HG03521 (cell line): ENCODE measurements around the gene KRT28.
A peak's percentile ranks its signal among the peaks of the same experiment; 100 is the strongest.
"Not testable (repeated sequence)": the region's sequence is repeated elsewhere in the genome, so short reads cannot be mapped to it uniquely, and the experiment has no call there.

Experiments
- ATAC-seq: cut with Tn5 transposase; IDR thresholded peaks from one replicate; pipeline ENCODE4 v1.9.1; 2021; ENCODE audit warnings: mild to moderate bottlenecking, moderate library complexity; ENCODE audit not compliant: unreplicated experiment

KRT28 gene

DNA sequence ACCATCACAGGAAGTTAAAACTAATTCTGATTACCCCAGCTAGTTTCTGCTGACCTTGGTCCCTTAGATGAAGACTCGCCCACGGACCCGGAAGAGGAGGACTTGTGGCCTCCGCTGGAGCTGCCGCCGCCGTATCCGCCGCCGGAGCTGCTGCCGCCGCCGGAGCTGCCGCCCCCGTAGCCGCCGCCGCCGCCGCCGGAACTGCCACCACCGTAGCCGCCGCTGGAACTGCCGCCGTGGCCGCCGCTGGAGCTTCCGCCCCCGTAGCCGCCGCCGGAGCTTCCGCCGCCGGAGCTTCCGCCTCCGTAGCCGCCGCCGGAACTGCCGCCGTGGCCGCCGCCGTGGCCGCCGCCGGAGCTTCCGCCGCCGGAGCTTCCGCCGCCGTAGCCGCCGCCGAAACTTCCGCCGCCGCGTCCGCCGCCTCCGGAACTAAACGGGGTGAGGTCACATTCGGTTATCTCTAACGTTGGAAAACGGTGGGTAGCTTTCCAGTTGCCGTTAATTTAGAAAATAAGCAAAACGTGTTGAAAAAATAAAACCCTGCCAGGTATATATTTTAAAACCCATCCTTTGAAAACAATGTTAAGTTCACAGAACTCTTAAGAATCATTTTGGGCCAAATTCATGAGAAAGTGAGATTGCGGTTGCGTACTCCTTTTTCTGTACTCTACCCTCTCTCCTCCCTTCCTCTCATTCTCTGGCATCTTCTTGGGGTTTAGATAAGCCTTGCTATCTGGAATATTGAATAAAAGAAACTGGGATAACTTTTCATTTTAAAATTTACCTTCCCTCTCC, 19.2 kb upstream of the KRT28 start:
- ATAC-seq, result peak; percentile 80

DNA sequence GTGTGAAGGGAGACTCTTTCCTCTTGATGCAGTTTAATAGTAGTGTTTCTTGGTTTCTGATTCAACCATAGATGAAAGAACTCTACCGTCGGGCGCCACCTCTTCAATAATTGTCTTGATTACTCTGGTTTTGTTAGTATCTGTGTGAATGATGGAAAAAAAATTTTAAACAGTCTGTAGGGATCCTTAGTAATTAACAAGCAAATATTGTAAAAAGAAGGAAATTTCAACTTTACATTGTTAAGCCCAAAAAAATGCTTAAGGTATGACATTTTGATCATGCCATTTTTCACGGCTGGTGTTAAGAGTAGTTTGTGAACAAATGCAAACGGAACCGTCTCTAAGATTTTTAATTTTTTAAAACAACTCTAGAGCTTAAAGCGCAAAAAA, 18.6 kb upstream of the KRT28 start:
- no peak for ATAC-seq

DNA sequence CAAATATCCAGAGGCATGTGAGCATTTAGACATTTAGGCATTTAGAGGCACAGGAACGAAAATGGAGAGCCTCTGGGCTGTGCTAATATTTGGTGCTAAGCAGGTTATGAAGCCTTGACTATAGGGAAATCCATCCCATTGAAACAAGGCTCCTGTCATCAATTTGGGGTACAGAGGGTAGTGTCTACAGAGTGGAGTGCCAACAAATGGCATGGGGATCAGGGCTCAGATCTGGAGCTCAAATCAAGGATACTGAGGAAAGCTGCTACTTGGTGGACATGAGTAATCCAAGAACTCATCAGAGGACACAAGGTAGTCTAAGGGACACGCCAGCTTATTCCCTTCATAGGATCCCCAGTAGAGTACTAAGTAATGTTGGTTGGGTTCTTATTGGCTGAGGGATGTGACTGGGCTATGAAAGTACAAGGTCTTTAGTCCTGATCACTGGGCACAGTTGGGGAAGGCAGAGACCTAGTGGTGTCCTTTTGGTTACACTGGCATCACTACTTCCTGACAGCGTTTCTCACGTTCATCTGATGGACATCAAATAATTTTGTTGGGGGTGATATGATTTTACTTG, 17.4 kb upstream of the KRT28 start:
- ATAC-seq, result no peak

DNA sequence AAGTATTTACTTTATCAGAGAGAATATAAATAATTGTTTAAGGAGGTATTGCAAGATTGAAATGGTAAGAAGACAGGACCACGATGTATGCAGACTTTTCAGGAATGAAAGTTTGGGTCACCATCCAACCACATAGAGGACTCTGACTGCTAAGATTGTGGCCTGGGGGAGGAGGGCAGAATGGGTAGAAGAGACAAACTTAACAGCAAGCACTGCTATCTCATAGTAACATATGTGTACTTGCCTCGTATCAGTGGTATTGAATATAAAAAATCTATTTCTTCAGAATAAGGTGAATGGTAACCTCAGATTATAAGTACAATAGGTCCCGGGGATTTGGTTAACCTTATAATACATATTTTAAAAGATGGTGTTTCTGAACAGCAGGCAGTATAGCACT, 16.8 kb upstream of the KRT28 start:
- ATAC-seq, result no peak

DNA sequence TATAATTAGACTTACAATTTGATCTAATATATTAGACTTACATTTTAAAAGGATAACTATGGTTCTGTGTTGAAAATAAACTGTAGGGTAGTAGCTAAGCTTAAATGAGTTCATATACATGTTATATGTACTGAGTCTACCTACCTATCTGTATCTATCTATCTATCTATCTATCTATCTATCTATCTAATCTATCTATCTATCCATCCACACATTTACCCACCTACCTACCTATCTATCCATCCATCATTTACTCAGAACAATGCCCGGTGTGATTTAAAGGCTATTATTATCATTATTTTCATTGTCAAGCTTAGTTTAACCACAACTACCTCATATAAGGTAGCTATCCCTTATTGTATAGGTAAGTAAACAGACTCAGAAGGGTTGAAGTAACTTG, 15.6 kb upstream of the KRT28 start:
- ATAC-seq, result no peak

DNA sequence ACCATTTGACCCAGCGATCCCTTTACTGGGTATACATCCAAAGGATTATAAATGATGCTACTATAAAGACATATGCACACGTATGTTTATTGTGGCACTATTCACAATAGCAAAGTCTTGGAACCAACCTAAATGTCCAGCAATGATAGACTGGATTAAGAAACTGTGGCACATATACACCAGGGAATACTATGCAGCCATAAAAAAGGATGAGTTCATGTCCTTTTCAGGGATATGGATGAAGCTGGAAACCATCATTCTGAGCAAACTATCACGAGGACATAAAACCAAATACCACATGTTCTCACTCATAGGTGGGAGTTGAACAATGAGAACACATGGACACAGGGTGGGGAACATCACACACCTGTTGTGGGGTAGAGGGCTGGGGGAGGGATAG, 14.9 kb upstream of the KRT28 start:
- ATAC-seq, result not testable (repeated sequence)

DNA sequence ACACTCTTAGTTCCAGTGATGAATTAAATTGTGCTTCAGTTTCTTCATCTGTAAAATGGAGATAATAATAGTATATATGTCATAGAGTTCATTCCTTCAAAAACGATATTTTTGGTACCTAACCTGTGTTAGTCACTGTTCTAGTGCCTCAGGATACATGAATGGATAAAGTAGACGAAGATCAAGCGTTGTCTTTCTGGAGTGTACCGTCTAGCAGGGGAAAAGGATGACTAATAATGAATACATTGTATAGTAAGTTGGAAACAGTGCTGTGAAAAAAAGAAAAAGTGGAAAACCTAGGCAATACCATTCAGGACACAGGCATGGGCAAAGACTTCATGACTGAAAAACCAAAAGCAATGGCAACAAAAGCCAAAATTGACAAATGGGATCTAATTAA, 14.0 kb upstream of the KRT28 start:
- ATAC-seq, result no peak

DNA sequence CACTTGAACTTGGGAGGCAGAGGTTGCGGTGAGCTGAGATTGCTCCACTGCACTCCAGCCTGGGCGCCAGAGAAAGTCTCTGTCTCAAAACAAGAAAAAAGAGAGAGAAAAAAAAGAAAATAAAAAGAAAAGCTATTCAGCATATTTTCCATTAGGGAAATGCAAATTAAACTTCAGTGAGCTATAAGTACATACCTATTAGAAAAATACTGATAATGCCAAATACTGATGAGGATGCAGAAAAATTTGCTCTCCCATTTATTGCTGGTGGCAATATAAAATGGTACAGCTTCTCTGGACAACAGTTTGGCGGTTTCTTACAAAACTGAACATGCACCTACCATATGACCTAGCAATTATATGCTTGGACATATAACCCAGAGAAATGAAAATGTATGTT, 12.9 kb upstream of the KRT28 start:
- ATAC-seq, result no peak

DNA sequence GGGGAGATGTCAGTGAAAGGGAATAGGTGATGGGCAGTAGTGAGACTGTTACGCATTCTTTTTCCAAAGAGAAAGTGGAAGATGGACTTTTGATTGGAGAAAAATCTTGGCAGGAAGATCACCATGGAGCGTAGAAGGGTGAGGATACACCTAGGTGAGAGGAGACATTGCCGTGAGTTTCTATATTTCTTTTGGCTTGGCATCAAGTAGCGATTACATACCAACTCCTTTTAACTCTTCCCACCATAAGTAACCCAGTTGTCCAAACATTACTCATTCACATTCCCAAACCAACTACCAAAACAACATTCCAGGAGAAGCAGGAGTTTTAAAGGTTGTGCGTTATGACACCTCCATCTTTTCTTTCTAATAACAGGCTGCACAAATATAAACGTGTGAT, 10.7 kb upstream of the KRT28 start:
- no peak for ATAC-seq

DNA sequence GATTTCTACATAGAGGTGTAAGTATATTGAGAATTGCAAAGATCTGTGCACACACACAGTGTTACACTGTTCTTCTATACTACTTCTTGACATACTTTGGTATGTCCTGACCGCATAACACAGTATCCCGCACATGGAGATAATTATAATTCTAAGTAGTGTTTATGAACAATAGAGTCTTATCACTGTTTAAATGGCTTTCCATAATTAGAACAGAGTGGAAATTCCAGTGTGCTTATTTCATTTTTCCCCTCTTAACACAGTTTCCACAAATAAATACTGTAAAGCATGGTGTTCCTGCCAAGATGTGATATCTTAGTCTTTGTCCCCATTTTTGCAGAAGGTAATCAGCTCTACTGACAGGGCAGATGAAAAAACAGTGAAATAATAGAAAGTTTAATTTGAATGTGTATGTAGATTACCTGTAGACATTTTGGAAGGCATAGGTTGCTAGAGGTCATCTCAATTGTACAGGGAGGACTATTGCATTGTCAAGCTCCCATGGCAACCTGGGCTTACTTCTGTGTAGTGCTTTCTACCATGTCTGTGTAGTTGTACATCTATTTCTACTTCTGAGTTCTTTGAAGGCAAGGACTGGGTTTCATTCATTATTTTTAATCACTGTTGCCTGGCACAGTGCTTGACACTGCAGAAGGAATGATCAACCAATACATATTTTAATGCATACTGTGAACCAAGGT, 10.1 kb upstream of the KRT28 start:
- no peak for ATAC-seq

DNA sequence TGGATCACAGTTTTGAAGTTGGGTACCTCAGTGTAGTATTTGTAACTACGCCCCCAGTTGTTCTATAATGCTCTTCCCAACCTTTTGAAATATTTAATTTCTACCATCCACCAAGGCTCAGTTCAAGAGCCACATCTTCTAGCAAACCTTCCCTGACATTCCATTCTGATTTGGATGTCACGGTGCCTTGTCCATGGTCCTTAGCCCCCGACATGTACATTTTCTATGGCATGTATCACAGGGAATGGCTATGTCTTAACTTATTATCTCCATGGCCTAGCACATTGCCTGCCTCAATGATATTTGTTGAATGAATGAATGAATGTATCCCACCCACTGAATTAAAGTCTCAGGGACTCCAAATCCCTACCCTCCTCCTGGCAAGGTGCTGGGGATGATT, 6.4 kb upstream of the KRT28 start:
- ATAC-seq, result no peak

DNA sequence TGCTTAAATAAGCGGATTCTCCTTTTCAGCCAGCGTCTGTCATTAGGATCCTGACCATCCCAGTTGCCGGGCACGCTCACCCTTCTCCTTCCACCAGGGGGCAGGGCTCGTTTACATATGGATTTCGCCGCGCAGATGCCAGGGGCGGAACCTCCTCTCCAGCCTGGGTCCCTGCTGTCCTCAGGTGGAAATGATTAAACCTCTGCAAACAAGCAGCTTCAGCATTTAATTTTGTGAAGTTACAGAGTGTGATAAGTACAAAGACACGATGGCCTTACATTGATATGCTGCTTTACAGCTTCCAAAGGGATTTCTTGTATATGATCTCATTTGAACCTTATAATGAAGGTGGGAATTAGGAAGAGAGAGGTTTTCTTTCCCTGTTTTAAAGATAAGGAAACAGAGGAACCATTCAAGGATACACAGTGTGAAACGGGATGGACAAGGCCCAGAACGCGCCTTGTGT, 3.9 kb upstream of the KRT28 start:
- ATAC-seq, result no peak

DNA sequence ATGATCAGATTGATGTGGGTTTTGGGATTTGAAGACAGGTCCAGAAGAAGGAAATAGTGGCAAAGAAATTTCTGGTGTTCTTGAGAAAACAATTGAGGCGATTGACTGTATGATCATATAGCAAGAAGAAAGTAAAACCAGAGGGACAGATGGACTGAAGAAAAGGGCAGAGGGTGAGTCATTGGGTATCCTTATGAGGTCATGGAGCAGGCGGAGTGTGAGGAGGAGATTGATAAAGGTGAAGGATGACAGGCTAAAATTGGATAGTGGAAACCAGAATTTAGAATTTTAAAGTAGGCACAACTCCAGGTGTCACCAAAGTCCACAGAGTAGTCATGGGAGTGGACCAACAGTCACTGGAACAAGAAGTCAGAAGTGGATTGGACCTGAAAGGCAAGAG, 1.4 kb upstream of the KRT28 start:
- ATAC-seq, result no peak

DNA sequence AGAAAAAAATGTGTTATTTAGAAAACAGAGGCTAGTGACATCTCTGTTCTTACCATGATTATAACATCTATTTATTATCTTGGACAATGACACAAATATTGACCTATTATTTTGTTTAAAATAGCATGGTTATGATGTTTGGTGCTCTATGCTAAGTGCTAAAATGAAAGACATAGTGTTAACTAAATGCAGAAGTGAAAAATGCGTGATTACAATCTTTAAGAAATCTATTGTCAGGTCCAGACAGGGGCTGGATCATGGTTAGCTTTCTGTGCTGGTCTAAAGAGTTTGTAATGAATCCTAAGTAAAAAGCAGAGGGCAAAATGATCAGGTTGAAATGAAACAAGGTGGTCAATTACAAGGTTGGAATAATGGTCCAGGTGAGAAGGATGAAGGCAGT, 622 bp upstream of the KRT28 start:
- ATAC-seq, result no peak

DNA sequence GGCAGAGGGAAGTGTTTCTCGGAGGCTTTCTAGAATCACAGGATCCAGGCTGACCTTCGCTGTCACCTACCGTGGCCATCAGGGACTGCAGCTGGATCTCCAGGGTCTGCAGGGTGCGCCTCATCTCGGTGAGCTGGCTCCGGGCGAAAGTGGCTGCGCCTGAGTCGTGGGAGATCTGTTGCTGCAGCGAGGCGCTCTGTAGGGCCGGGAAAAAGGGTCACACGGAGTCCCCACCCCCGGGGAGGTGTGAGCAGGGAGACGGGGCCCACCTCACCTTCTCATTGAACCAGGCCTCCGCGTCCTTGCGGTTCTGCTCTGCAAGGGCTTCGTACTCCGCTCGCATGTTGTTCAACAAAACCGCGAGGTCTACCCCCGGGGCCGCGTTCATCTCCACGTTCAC, 2.9 kb downstream of the KRT28 start:
- ATAC-seq, result no peak

DNA sequence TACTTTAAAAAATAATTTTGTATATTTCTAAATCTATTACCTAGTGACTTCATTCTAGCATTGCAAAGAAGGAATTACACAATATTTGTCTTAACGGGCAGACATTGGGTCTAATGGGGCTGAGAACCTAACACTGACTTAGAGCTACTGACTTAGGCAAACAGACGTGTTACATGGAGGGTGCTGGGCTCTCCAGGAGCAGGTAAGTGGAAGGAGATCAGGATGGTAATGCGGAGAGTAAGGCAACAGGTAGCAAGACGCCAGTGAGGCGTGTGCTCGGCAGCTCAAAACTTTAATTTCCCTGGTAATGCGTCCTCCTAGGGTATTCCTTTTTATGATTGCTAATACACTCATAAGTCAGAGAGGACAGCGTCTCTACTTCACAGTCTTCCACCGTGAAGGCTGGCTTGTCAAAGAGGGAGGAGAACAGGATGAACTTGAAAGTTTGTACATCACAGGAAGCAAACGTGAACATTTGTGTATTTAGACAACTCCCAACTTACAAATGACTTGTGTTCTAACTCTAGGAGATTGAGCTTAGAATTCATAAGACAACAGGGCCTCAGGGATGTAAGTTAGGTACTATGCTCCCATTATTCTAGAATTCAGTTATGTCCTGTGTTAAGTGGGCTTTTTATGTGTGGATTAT, 4.6 kb downstream of the KRT28 start:
- no peak for ATAC-seq

DNA sequence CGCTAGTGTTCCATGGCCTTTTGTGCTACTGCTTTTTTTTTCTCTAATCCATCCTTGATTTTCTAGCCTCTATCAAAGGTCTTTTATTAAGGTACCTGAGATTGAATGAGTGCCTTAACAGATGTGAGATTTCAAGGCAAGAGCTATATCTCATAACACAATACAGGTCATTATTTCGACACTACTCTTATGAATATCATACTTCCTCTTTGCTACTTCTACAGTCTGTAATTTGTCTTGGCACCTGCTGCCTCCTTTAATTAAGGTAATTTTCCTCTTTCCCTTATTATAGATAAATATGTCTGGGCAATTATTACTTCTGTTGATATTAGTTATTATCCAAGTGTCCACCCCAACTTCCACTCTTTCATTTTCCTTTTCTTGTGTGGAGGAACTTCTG, 5.3 kb downstream of the KRT28 start:
- no peak for ATAC-seq

DNA sequence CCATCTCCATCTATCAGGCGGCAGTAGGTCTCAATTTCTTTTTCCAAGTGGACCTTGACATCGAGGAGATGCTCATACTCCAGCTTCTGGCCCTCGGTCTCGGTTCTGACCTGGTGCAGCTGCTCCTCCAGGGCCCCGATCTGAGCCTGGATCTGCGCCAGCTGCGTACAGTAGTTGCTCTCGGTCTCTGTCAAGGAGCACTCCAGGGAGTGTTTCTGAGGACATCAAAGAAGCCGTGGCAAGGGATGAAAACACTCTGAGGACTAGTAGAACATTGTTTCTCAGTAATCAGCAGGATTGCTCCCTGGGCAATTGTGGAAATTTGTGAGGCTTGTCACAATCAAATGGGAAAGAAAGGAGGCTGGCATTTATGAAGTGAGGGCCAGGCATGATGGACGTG, 5.9 kb downstream of the KRT28 start:
- no peak for ATAC-seq

DNA sequence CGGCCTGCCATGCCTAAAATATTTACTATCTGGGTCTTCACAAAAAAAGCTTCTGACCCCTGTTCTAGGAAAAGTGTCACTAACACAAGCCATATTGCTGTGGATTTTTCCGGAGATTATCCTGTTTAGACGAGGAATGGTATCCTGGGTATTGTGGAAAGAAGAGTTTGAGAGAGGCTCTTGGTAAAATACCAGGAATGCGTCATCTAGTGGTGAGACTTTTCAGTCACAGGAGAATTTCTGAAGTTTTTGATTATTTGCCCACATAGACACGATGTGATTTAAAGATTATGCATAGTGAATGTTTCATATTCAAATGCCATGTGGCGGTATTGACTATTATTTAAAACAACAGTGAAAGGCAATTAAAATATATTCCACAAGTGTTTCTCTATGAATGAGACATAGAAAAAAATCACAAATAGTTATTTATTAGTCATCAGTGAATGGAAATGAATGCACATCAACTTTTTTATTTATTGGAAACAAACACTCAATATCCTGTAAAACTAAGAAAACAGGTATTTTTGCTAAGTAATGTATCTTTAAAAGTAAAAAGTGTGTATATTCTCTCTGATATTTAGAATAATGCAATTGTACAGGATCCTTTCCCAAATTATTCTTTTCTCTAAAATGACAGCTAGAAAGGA, 7.8 kb downstream of the KRT28 start:
- ATAC-seq, result no peak

DNA sequence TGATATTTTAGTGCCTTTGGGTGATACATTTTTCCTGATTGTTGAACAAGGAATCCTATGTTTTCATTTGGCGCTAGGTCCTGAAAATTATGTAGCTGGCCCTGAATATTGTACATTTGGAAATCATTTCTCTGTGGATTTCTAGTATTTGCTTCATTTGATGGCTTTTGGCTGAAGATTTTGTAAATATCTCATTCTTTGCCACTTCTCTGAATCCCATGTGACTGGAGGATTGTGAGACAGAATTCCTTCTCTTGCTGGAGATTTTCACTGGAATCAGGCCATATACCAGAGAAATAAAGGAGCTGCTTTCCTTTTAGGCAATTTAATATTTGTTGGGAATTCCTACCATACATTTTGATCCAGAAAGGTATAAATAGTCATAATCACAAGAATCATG, 8.6 kb downstream of the KRT28 start:
- no peak for ATAC-seq

DNA sequence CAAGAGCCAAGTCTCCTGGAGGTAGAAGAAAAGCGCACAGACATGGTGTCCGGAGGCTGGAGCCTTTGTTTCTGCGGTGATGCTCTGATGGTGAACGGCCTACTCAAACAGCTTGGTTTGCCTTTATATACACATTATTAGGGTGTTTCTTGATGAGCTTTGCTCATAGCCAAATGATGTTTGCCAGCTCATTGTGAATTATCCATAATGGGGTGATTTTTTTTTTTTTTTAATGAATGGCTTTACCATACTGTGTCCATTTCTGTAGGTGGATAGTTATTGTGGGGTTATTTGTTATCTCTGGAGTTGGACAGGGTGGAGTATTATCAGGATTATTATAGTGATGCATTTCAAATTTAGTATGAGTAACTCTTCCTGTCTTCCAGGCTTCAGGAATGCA, 17.3 kb downstream of the KRT28 start, which contains the start of gene KRT27:
TSS of gene KRT27 (minus strand) at position 101 of the 400 bp plus-strand sequence. CDS start at position 44, 57 bp downstream.
- no peak for ATAC-seq
